ENCODE results near the gene B9D2. TPM values are rescaled to one million over a fixed set of nuclear protein-coding genes. Genes with fewer than 3 reads are reported as not detected.
A peak's percentile ranks its signal among the peaks of the same experiment; 100 is the strongest.
"Not testable (repeated sequence)": the region's sequence is repeated elsewhere in the genome, so short reads cannot be mapped to it uniquely, and the experiment has no call there.

B9D2 gene
- total RNA-seq, 2 experiments from 2014 or later: 11.5 to 13.0 TPM

DNA sequence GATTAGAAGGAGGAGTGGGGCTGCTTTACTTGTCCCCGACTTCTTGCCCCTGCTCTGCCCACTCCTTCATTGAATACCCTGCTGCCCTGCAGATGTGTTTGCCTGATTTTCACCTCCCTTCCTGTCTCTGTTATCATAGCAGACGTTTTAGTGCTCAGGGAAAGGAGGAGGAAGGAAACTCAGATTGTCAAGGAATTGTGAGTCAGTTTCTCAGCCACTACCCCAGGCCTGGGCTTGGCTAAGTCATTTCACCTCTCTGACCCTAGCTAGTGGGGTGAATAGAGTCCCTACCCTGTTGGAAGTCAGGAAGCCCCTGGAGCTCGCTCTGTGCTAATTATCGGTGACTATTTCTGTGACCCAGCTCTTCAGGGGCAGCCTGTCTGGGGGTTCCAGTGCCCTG lies 37.5 kb upstream of the B9D2 start:
- Mint-ChIP-seq H3K27ac (no peak overlapping the region), H3K9me3 (no peaks in the 10 kb centered on the region), H3K27me3 (no peaks in the 10 kb centered on the region), H3K36me3 (peaks cover 6% of the 10 kb centered on the region), H3K4me3 (no peak overlapping the region), H3K4me1 (peaks cover 18% of the 10 kb centered on the region)
- POLR2A ChIA-PET: no interaction called here
- no peak for ATAC-seq (ENCODE audit: low read depth)
- DNase-seq: no peak

DNA sequence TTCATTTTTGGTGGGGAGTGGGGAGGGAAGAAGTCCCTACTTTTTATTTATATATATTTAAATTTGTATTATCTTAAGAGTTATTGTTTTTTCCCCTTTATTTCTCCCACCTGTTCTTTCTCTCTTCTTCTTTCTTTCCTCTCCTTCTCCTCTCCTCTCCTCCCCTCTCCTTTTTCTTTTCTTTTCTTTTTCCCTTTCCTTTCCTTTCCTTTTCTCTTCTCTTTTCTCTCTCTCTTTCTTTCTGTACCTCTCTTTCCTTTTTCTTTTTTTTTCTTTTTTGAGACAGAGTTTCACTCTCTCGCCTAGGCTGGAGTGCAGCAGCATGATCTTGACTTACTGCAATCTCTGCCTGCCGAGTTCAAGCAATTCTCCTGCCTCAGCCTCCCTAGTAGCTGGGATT lies 35.6 kb upstream of the B9D2 start:
- ATAC-seq (ENCODE audit: low read depth) (no peak), DNase-seq (no peak)
- H3K36me3 Mint-ChIP-seq: peaks cover 6% of the 10 kb centered on the region
- no peak overlapping the region for H3K27ac Mint-ChIP-seq
- H3K27me3 Mint-ChIP-seq: no peaks in the 10 kb centered on the region
- no peaks in the 10 kb centered on the region for H3K9me3 Mint-ChIP-seq
- peak overlapping the region; percentile 41 for H3K4me3 Mint-ChIP-seq
- H3K4me1 Mint-ChIP-seq: peaks cover 28% of the 10 kb centered on the region
- POLR2A ChIA-PET: interaction anchor here (0.6 kb wide), 1 partner anchor 11 kb away, joined by 3 read pairs; no protein-coding TSS in a partner anchor

- POLR2A ChIA-PET: interaction anchor here (0.6 to 1.1 kb wide), 3 partner anchors 9 to 35 kb away, joined by 3 to 4 read pairs (median 3); partner anchors contain the start of gene B9D2
- Mint-ChIP-seq H3K4me1 (peaks cover 28% of the 10 kb centered on the region), H3K27ac (no peak overlapping the region), H3K4me3 (peak overlapping the region; percentile 97), H3K36me3 (peaks cover 6% of the 10 kb centered on the region), H3K9me3 (no peaks in the 10 kb centered on the region), H3K27me3 (no peaks in the 10 kb centered on the region)
- DNase-seq (no peak), ATAC-seq (ENCODE audit: low read depth) (no peak)
Measured at GRCh38 chr19:41399091-41399490, 35.1 kb upstream of the B9D2 start.

- H3K27me3 Mint-ChIP-seq: no peaks in the 10 kb centered on the region
- POLR2A ChIA-PET: interaction anchor here (0.8 to 1.1 kb wide), 2 partner anchors 10 to 35 kb away, joined by 3 to 4 read pairs; partner anchors contain the start of gene B9D2
- ATAC-seq (ENCODE audit: low read depth) (no peak), DNase-seq (no peak)
- H3K9me3 Mint-ChIP-seq: no peaks in the 10 kb centered on the region
- H3K4me1 Mint-ChIP-seq: peaks cover 28% of the 10 kb centered on the region
- H3K36me3 Mint-ChIP-seq: peaks cover 7% of the 10 kb centered on the region
- peak overlapping the region; percentile 97 for H3K4me3 Mint-ChIP-seq
- H3K27ac Mint-ChIP-seq: peak overlapping the region; percentile 98
Measured at GRCh38 chr19:41398598-41398997, 34.6 kb upstream of the B9D2 start.

DNA sequence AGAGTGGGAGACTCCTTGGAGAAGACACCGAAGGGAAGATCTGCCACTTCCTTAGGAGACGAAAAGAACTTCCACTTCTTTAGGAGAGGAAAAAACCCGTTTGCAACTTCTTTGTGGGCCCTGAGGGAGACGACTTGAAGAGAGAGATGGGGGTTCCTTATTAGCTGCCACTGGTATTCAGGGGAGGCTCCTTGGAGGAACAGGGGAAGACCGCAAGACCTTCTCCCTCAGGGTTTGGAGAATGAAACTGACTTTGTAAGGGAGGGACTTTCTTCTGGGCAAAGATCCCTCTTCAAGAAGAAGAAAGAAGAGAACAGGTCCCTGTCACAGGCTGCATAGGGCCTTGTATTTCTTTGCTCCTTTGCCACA lies 34.1 kb upstream of the B9D2 start:
- H3K9me3 Mint-ChIP-seq: no peaks in the 10 kb centered on the region
- ATAC-seq (ENCODE audit: low read depth): no peak
- no peak for DNase-seq
- H3K27ac Mint-ChIP-seq: peak overlapping the region; percentile 98
- H3K4me1 Mint-ChIP-seq: peaks cover 26% of the 10 kb centered on the region
- no peaks in the 10 kb centered on the region for H3K27me3 Mint-ChIP-seq
- peaks cover 7% of the 10 kb centered on the region for H3K36me3 Mint-ChIP-seq
- POLR2A ChIA-PET: interaction anchor here (1.1 kb wide), 1 partner anchor 10 kb away, joined by 3 read pairs; no protein-coding TSS in a partner anchor
- peak overlapping the region; percentile 97 for H3K4me3 Mint-ChIP-seq

DNA sequence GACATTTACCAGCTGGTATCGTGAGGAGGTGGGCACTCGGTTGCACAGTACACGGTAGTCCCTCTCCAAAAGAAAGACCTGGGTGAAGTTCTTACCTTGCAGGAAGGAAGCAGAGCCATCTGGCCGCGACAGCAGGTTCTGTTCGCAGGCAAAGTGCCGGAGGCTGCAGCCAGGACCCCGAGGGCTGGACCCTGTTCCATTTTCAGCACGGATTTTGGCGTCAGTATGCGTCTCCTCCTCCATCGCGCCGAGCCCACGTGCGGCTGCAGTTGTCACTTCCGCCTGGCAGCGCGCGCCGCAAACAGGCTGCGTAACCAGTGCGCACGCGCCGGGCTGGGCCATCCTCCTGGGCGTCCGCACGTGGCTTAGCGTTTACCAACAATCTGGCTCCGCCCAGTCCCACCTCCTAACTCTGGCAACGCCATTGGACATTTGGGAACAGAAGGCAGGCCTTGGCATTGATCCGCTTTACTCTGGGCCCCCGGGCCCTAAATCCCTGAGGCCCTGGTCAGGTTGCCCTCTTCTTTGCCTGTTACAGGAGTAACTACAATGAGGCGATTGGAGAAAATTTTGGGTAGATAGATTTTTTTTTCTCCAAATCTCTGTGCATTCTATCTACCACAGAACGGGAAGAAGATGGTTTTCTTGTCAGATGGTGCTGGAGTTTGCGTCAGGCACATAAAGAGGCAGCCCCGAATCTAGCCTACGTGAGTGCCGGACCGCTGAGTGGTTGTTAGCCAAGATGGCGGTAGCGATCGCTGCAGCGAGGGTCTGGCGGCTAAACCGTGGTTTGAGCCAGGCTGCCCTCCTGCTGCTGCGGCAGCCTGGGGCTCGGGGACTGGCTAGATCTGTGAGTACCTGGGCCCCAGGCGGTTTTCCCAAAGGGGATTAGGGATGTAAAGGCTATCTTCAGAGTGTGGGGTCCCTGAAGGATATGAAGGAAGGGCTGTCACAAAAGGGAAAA lies 33.4 kb upstream of the B9D2 start, which contains the start of the genes BCKDHA and EXOSC5:
TSS of gene BCKDHA (plus strand) at position 733 of the 964 bp plus-strand sequence. CDS start at position 743, 10 bp downstream.
TSS of gene EXOSC5 (minus strand) at position 274 of the 964 bp plus-strand sequence. CDS start at position 243, 31 bp downstream.
- peak; percentile 99 for ATAC-seq (ENCODE audit: low read depth)
- POLR2A ChIA-PET: interaction anchor here (0.7 kb wide), 1 partner anchor 34 kb away, joined by 4 read pairs; the partner anchor contains the start of gene B9D2
- Mint-ChIP-seq H3K4me1 (peaks cover 26% of the 10 kb centered on the region), H3K27me3 (no peaks in the 10 kb centered on the region), H3K27ac (peak within 1 kb of the TSS; percentile 98), H3K4me3 (peak within 1 kb of the TSS; percentile 97), H3K9me3 (no peaks in the 10 kb centered on the region), H3K36me3 (peaks cover 6% of the 10 kb centered on the region)
- peak; percentile 98 for DNase-seq

DNA sequence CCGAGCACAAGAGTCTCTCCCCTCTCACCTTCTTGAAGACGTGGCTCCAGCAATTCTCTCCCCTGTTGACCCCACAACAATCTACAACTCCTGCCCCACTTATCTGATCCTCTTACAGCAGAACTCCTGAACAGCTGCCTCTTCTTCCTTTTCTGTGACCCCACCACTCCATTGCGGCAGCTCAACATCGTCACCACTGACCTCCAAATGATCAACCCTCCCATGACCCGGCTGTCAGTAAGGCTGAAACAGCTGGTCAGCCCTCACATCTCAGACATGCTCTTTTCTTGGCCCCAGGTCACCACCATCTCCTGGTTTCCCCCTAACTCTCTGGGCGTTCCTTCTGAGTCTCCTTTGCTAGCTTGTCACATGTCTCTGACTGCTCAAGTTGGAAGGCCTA lies 31.4 kb upstream of the B9D2 start:
- POLR2A ChIA-PET: no interaction called here
- no peak for ATAC-seq (ENCODE audit: low read depth)
- Mint-ChIP-seq H3K4me3 (peak overlapping the region; percentile 97), H3K4me1 (peaks cover 26% of the 10 kb centered on the region), H3K36me3 (peaks cover 4% of the 10 kb centered on the region), H3K27ac (peak overlapping the region; percentile 1), H3K27me3 (no peaks in the 10 kb centered on the region), H3K9me3 (no peaks in the 10 kb centered on the region)
- no peak for DNase-seq

GRCh38 chr19:41392775-41393174 lies 28.8 kb upstream of the B9D2 start:
- POLR2A ChIA-PET: interaction anchor here (0.7 to 1.4 kb wide), 2 partner anchors 29 to 496 kb away, joined by 3 read pairs; no protein-coding TSS in a partner anchor
- Mint-ChIP-seq H3K9me3 (no peaks in the 10 kb centered on the region), H3K4me3 (no peak overlapping the region), H3K4me1 (peaks cover 10% of the 10 kb centered on the region), H3K36me3 (peaks cover 7% of the 10 kb centered on the region), H3K27ac (no peak overlapping the region), H3K27me3 (no peaks in the 10 kb centered on the region)
- no peak for DNase-seq
- ATAC-seq (ENCODE audit: low read depth): no peak

- no peaks in the 10 kb centered on the region for H3K27me3 Mint-ChIP-seq
- ATAC-seq (ENCODE audit: low read depth): no peak
- no peak for DNase-seq
- H3K9me3 Mint-ChIP-seq: no peaks in the 10 kb centered on the region
- peaks cover 7% of the 10 kb centered on the region for H3K36me3 Mint-ChIP-seq
- peaks cover 10% of the 10 kb centered on the region for H3K4me1 Mint-ChIP-seq
- POLR2A ChIA-PET: interaction anchor here (0.6 kb wide), 1 partner anchor 12 kb away, joined by 3 read pairs; no protein-coding TSS in a partner anchor
- H3K4me3 Mint-ChIP-seq: no peak overlapping the region
- H3K27ac Mint-ChIP-seq: no peak overlapping the region
Measured at GRCh38 chr19:41391618-41392017, 27.7 kb upstream of the B9D2 start.

- H3K27ac Mint-ChIP-seq: no peak overlapping the region
- DNase-seq (no peak), ATAC-seq (ENCODE audit: low read depth) (no peak)
- no peaks in the 10 kb centered on the region for H3K9me3 Mint-ChIP-seq
- H3K36me3 Mint-ChIP-seq: peaks cover 7% of the 10 kb centered on the region
- no peaks in the 10 kb centered on the region for H3K27me3 Mint-ChIP-seq
- POLR2A ChIA-PET: no interaction called here
- no peaks in the 10 kb centered on the region for H3K4me1 Mint-ChIP-seq
- no peak overlapping the region for H3K4me3 Mint-ChIP-seq
Measured at GRCh38 chr19:41386442-41386841, 22.5 kb upstream of the B9D2 start.

- Mint-ChIP-seq H3K27ac (no peak overlapping the region), H3K9me3 (no peaks in the 10 kb centered on the region), H3K36me3 (peaks cover 2% of the 10 kb centered on the region), H3K4me1 (no peaks in the 10 kb centered on the region), H3K27me3 (no peaks in the 10 kb centered on the region), H3K4me3 (no peak overlapping the region)
- no peak for ATAC-seq (ENCODE audit: low read depth)
- POLR2A ChIA-PET: interaction anchor here (0.7 to 1.1 kb wide), 2 partner anchors 10 to 19 kb away, joined by 3 to 5 read pairs; no protein-coding TSS in a partner anchor
- no peak for DNase-seq
Measured at GRCh38 chr19:41384351-41384750, 20.4 kb upstream of the B9D2 start.

DNA sequence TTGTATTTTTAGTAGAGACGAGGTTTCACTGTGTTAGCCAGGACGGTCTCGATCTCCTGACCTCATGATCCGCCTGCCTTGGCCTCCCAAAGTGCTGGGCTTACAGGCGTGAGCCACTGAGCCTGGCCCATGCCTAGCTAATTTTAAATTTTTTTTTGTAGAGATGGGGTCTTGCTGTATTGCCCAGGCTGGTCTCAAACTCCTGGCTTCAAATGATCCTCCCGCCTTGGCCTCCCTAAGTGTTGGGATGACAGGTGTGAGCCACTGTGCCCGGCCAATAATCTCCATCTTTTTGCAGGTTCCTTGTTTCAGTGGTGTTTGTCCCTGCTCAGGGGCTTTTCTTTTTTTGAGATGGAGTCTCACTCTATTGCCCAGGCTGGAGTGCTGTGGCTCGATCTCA lies 17.6 kb upstream of the B9D2 start:
- not testable (repeated sequence) for H3K9me3 Mint-ChIP-seq; ATAC-seq (ENCODE audit: low read depth); H3K27ac Mint-ChIP-seq; H3K4me3 Mint-ChIP-seq; H3K4me1 Mint-ChIP-seq; H3K27me3 Mint-ChIP-seq; DNase-seq; H3K36me3 Mint-ChIP-seq
- POLR2A ChIA-PET: interaction anchor here (0.6 to 0.8 kb wide), 2 partner anchors 118 to 161 kb away, joined by 3 to 4 read pairs; no protein-coding TSS in a partner anchor

GRCh38 chr19:41377977-41378709 lies 14.2 kb upstream of the B9D2 start:
- Mint-ChIP-seq H3K9me3 (no peaks in the 10 kb centered on the region), H3K4me3 (no peak overlapping the region), H3K4me1 (peaks cover 12% of the 10 kb centered on the region), H3K36me3 (peaks cover 5% of the 10 kb centered on the region), H3K27ac (peak overlapping the region; percentile 47), H3K27me3 (no peaks in the 10 kb centered on the region)
- POLR2A ChIA-PET: interaction anchor here (0.6 kb wide), 1 partner anchor 36 kb away, joined by 3 read pairs; no protein-coding TSS in a partner anchor
- ATAC-seq (ENCODE audit: low read depth) (peak; percentile 56), DNase-seq (no peak)
